Body of pancreas (tissue), 4 donors: Measurements from ENCODE around the gene TRAPPC6A. TPM values are rescaled to one million over a fixed set of nuclear protein-coding genes. Genes with fewer than 3 reads are reported as not detected.

Experiments used
- ATAC-seq: fragments of 150-250 bp; one replicate; pipeline ENCODE4 v1.9.1; 2016
- DNase-seq, 4 donors: peaks; one replicate each; pipeline ENCODE4 v3.0.0-alpha.2; 2019
- H3K27ac ChIP-seq, 4 donors: fragments of 200-600 bp; sonication (generic); 1 replicate in 3 of 4; 2 replicates in 1 of 4; pipeline versions ENCODE4 v1.5.1 to v1.6.1; 2016 to 2019; ENCODE audit warnings: mild to moderate bottlenecking in 1 of 4, mixed read lengths in 1 of 4, moderate library complexity in 1 of 4
- H3K27me3 ChIP-seq, 2 donors: fragments of 200-600 bp; sonication (generic); one replicate each; pipeline ENCODE4 v1.6.0; 2016; ENCODE audit warnings: mild to moderate bottlenecking in 1 of 2
- H3K36me3 ChIP-seq, 2 donors: fragments of 200-600 bp; sonication (generic); replicated peaks in 1 of 2; 2 replicates each; pipeline ENCODE4 v1.5.1; 2016; ENCODE audit warnings: low read depth in 2 of 2; ENCODE audit not compliant: insufficient read depth in 1 of 2
- H3K4me1 ChIP-seq: fragments of 200-600 bp; sonication (generic); one replicate; pipeline ENCODE4 v1.6.0; 2016
- H3K4me3 ChIP-seq, 2 donors: fragments of 200-600 bp; sonication (generic); 1 replicate in 1 of 2; 2 replicates in 1 of 2; pipeline ENCODE4 v1.5.1; 2016 to 2019
- H3K9me3 ChIP-seq, 3 donors: fragments of 200-600 bp; sonication (generic); 1 replicate in 2 of 3; 2 replicates in 1 of 3; pipeline ENCODE4 v1.5.1; 2016
- POLR2A ChIP-seq, 3 donors: fragments of 450-650 bp; IDR thresholded peaks; one replicate each; pipeline ENCODE4 v1.6.1; 2016; ENCODE audit warnings: antibody characterized with exemption in 3 of 3, mild to moderate bottlenecking in 2 of 3
- WGBS, 2 donors: methylation state at CpG; one replicate each; pipeline ENCODE4 v1.1.5; 2017; 5-methylcytosine and 5-hydroxymethylcytosine counted together
- intact Hi-C: fragments of 100-400 bp; cut with DNase I; formaldehyde crosslinking; loops from one replicate; pipeline ENCODE4 v1.15.1; 2023
- total RNA-seq, 2 donors: library from RNA; depleted of rRNA; stranded (reverse); fragments of >200 nt; gene quantifications; one replicate each; pipeline ENCODE4 v1.1.0, GENCODE V29; 2016
- TF ChIP-seq, protein P1 (sequence below), 7 experiments: fragments of 450-650 bp in 4 of 7; fragments of 200-600 bp in 3 of 7; sonication (generic) in 3 of 7; IDR thresholded peaks; one replicate each; pipeline ENCODE4 v1.5.1; 2016 to 2019; ENCODE audit warnings: antibody characterized with exemption in 7 of 7

TRAPPC6A gene
- total RNA-seq, 2 donors from 2014 or later, result 8.3 TPM; not detected in 1

DNA sequence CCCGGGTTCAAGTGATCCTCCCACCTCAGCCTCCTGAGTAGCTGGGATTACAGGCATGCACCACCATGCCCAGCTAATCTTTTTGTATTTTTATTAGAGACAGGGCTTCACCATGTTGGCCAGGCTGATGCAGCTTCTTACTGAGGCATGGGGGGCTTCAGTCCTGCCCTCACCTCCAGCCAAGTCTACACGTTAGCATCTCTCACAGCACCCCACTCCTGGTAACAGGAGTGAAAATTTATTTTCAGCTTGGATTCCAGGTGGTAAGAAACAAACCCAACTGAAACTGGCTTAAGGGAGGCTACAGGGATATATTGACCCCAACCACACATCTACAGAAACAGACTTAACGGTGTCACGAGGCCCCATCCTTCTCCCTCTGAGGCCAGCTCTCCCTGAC, 27.9 kb downstream of the TRAPPC6A start:
- WGBS, 2 donors, result 87 to 91% methylated on average over 4 of the region's 4 CpGs
- Histone ChIP-seq H3K36me3 (no peaks in the 10 kb centered on the region), H3K9me3 (no peaks in the 10 kb centered on the region), H3K4me1 (peaks cover 24% of the 10 kb centered on the region), H3K27ac (no peak overlapping the region), H3K4me3 (no peak overlapping the region), H3K27me3 (peaks cover 0 to 25% of the 10 kb centered on the region in 2 donors)
- intact Hi-C loops, result no loop called here
- ATAC-seq (no peak), DNase-seq (no peak)
- TF ChIP-seq, protein P1, sequence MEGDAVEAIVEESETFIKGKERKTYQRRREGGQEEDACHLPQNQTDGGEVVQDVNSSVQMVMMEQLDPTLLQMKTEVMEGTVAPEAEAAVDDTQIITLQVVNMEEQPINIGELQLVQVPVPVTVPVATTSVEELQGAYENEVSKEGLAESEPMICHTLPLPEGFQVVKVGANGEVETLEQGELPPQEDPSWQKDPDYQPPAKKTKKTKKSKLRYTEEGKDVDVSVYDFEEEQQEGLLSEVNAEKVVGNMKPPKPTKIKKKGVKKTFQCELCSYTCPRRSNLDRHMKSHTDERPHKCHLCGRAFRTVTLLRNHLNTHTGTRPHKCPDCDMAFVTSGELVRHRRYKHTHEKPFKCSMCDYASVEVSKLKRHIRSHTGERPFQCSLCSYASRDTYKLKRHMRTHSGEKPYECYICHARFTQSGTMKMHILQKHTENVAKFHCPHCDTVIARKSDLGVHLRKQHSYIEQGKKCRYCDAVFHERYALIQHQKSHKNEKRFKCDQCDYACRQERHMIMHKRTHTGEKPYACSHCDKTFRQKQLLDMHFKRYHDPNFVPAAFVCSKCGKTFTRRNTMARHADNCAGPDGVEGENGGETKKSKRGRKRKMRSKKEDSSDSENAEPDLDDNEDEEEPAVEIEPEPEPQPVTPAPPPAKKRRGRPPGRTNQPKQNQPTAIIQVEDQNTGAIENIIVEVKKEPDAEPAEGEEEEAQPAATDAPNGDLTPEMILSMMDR (IDR thresholded peaks at IDR 0.05), result no peak
- TF ChIP-seq POLR2A (IDR thresholded peaks at IDR 0.05), result no peak

DNA sequence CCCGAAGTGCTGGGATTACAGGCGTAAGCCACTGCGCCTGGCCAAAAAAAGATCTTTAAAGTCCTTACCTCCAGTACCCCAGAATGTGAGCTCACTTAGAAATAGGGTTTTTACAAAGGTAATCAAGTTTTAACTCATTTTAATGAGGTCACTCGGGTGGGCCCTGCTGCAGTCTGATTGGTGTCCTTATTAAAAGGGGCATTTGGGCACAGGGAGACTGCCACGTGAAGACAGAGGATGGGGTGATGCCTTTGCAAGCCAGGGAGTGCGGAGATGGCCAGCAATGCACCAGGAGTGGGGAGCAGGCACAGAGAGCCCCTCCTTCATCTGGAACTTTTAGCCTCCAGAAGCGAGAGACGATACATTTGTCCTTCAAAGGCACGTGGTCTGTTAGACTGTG, 28.9 kb downstream of the TRAPPC6A start:
- intact Hi-C loops, result no loop called here
- DNase-seq (no peak), ATAC-seq (no peak)
- Histone ChIP-seq H3K9me3 (no peaks in the 10 kb centered on the region), H3K4me3 (no peak overlapping the region), H3K27ac (no peak overlapping the region), H3K36me3 (no peaks in the 10 kb centered on the region), H3K4me1 (peaks cover 24% of the 10 kb centered on the region), H3K27me3 (peaks cover 0 to 25% of the 10 kb centered on the region in 2 donors)
- 79 to 88% methylated on average over 9 of the region's 9 CpGs for WGBS, 2 donors
- TF ChIP-seq, protein P1 (IDR thresholded peaks at IDR 0.05), result no peak
- no peak for TF ChIP-seq POLR2A (IDR thresholded peaks at IDR 0.05)

DNA sequence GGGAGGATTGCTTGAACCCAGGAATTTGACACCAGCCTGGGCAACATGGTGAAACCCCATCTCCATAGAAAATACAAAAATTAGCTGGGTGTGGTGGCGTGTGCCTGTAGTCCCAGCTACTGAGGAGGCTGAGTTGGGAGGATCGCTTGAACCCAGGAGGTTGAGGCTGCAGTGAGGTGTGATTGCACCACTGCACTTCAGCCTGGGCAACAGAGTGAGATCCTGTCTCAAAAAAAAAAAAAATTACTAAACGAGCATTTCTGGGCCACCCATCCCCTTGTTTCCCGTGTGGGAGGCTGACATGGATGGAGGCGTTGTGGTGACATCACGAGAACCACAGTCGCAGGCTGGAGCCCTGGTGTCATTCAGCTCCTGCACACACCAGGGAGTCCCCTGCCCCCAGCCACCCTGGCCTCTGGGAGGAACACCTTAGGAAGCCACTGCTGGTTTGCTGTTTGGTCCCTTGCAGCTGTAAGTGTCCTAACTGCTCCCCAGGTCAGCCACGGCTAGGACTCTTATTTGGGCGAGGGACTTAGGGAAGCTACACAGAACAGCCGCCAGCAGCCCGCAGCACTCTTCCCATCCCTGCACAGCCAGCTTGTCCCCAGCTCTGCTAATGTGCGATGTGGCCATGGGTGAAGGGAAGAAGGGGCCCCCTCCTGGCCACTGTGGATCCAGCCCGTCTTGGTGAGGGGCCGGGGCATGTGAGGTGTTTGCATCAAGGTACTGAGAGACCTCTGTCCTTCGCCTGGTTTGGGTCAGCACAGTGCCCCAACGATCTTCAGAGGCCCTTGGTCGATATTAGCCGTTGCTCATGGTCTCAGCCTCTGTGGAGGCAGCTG, 30.0 kb downstream of the TRAPPC6A start:
- intact Hi-C loops, result no loop called here
- H3K9me3 ChIP-seq, result no peaks in the 10 kb centered on the region
- ATAC-seq (no peak), DNase-seq (no peak)
- no peaks in the 10 kb centered on the region for H3K36me3 ChIP-seq
- H3K4me1 ChIP-seq, result peaks cover 14% of the 10 kb centered on the region
- no peak overlapping the region for H3K4me3 ChIP-seq
- WGBS, 2 donors, result 89 to 95% methylated on average over 4 to 18 of the region's 18 CpGs
- no peak overlapping the region for H3K27ac ChIP-seq
- TF ChIP-seq, protein P1 (IDR thresholded peaks at IDR 0.05), result no peak
- no peak for TF ChIP-seq POLR2A (IDR thresholded peaks at IDR 0.05)
- peaks cover 0 to 16% of the 10 kb centered on the region in 2 donors for H3K27me3 ChIP-seq

DNA sequence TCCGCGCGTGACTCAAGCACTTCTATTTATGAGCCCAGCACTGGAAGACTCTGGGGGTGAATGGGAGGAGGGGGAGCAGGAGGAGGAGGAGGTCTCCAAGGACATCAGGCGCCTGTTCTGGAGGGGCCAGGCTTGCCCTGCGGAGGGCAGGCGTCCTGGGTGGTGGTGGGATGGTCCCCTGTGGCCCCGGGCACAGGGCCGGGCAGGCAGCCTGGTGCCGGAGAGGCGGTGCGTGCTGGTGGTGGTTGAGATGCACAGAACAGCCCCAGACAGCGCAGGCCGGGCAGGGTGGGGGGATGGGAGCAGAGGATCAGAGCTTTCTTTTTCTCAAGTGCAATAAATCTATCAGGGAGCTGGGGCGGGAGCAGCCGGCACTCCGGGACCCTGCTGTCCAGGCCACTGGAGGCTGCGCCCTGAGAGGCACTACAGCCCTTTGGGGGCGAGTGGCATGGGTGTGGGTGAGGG, 31.3 kb downstream of the TRAPPC6A start:
- WGBS, 2 donors, result 89 to 94% methylated on average over 6 to 18 of the region's 18 CpGs
- no peak for TF ChIP-seq POLR2A (IDR thresholded peaks at IDR 0.05)
- TF ChIP-seq, protein P1 (IDR thresholded peaks at IDR 0.05), result no peak
- ATAC-seq, result no peak
- Histone ChIP-seq H3K9me3 (no peaks in the 10 kb centered on the region), H3K36me3 (peaks cover 4 to 5% of the 10 kb centered on the region in 2 donors), H3K27ac (no peak overlapping the region), H3K4me3 (no peak overlapping the region), H3K4me1 (peaks cover 1% of the 10 kb centered on the region), H3K27me3 (peaks cover 0 to 9% of the 10 kb centered on the region in 2 donors)
- intact Hi-C loops, result no loop called here
- no peak for DNase-seq
